Peyer's patch (tissue), 4 donors: ENCODE measurements around the gene GMIP.

ENCODE experiments used
- CTCF ChIP-seq, 6 experiments: fragments of 450-650 bp in 4 of 6; fragments of 200-600 bp in 2 of 6; sonication (generic) in 1 of 6; IDR thresholded peaks; one replicate each; pipeline ENCODE4 v1.5.1; 2017 to 2019; ENCODE audit warnings: antibody characterized with exemption in 6 of 6, mild to moderate bottlenecking in 3 of 6, moderate library complexity in 1 of 6
- POLR2A ChIP-seq, 2 donors: fragments of 450-650 bp; IDR thresholded peaks; one replicate each; pipeline ENCODE4 v1.5.1; 2017; ENCODE audit warnings: antibody characterized with exemption in 2 of 2, mild to moderate bottlenecking in 2 of 2, moderate library complexity in 2 of 2

GRCh38 chr19:19637523-19638251, 5.8 kb downstream of the GMIP start:
- TF ChIP-seq CTCF (IDR thresholded peaks at IDR 0.05) (no peak), POLR2A (IDR thresholded peaks at IDR 0.05) (no peak)
